GM12878 (cell line): ENCODE data around the gene PSPC1. TPM values are rescaled to one million over a fixed set of nuclear protein-coding genes. Genes with fewer than 3 reads are reported as not detected.
A peak's percentile ranks its signal among the peaks of the same experiment; 100 is the strongest.

Experiments
- ATAC-seq: fragments of 200-7000 bp; cut with Tn5 transposase; 3 replicates; pipeline ENCODE4 v1.9.1; 2020; ENCODE audit warnings: mild to moderate bottlenecking, moderate library complexity
- BruUV-seq: library from RNA; stranded (reverse); fragments of 400-500 nt; replicated peaks from 2 replicates; lab custom pipeline; 2021; lab: Mats Ljungman, UMichigan
- CTCF ChIA-PET: fragments of 300-600 bp; sonication (Branson Sonifier 250); formaldehyde crosslinking; extraction: SDS; loops from one replicate; lab custom pipeline; 2021; ENCODE audit warnings: inconsistent platforms; lab: Yijun Ruan, JAX
- POLR2A ChIA-PET: fragments of 350-600 bp; formaldehyde crosslinking; extraction: SDS; loops from one replicate; lab custom pipeline; 2021; ENCODE audit warnings: inconsistent platforms; lab: Charles Lee
- RAD21 ChIA-PET: fragments of 300-600 bp; sonication (Branson Sonifier 250); formaldehyde crosslinking; loops from one replicate; lab custom pipeline; 2023; ENCODE audit warnings: antibody characterized with exemption; ENCODE audit not compliant: unreplicated experiment; lab: Charles Lee
- SMC1A ChIA-PET: fragments of 300-600 bp; sonication (Branson Sonifier 250); formaldehyde crosslinking; loops from one replicate; lab custom pipeline; 2023; ENCODE audit not compliant: unreplicated experiment, uncharacterized antibody; lab: Charles Lee
- DNase-seq: peaks from one replicate; pipeline ENCODE4 v3.0.0-alpha.2; 2011; ENCODE audit warnings: low read depth, low spot score
- FAIRE-seq: peaks from 3 replicates; lab custom pipeline; 2011; peaks lifted over from hg19 to GRCh38; lab: Jason Lieb, UNC
- H2AFZ ChIP-seq: 2 replicates; pipeline ENCODE4 v1.6.0; 2011; ENCODE audit warnings: low read depth, low read length, control low read depth; ENCODE audit not compliant: control insufficient read depth
- H3K27ac ChIP-seq: 2 replicates; pipeline ENCODE4 v1.5.1; 2011; ENCODE audit warnings: control low read depth; ENCODE audit not compliant: control insufficient read depth, insufficient read depth
- H3K27me3 ChIP-seq, 2 experiments: replicated peaks in 1 of 2; 2 replicates each; pipeline versions ENCODE4 v1.6.0 to v1.6.1; 2011; ENCODE audit warnings: low read length in 1 of 2; ENCODE audit not compliant: control insufficient read depth in 2 of 2, insufficient read depth in 2 of 2
- H3K36me3 ChIP-seq, 2 experiments: 2 replicates each; pipeline ENCODE4 v1.5.1; 2011; ENCODE audit warnings: low read length in 1 of 2; ENCODE audit not compliant: control insufficient read depth in 2 of 2, insufficient read depth in 2 of 2
- H3K4me1 ChIP-seq: 2 replicates; pipeline ENCODE4 v1.6.1; 2011; ENCODE audit warnings: mild to moderate bottlenecking, low read length, moderate library complexity, mixed read lengths; ENCODE audit not compliant: control insufficient read depth, insufficient read depth
- H3K4me2 ChIP-seq: 2 replicates; pipeline ENCODE4 v1.6.0; 2011; ENCODE audit warnings: control low read depth; ENCODE audit not compliant: control insufficient read depth, insufficient read depth
- H3K4me3 ChIP-seq: fragments of 200-600 bp; sonication (generic); 2 replicates; pipeline ENCODE4 v1.5.1; 2016
- H3K79me2 ChIP-seq: 2 replicates; pipeline ENCODE4 v1.6.0; 2011; ENCODE audit warnings: low read length; ENCODE audit not compliant: control insufficient read depth, insufficient read depth
- H3K9ac ChIP-seq: 2 replicates; pipeline ENCODE4 v1.8.0; 2011; ENCODE audit warnings: low read length, control low read depth, mixed read lengths; ENCODE audit not compliant: control insufficient read depth, insufficient read depth
- H3K9me3 ChIP-seq: replicated peaks from 3 replicates; pipeline ENCODE4 v1.5.1; 2011; ENCODE audit warnings: mild to moderate bottlenecking, low read length; ENCODE audit not compliant: control insufficient read depth, insufficient read depth
- H4K20me1 ChIP-seq: 2 replicates; pipeline ENCODE4 v1.6.0; 2011; ENCODE audit not compliant: control insufficient read depth, insufficient read depth
- E2F4 ChIP-seq: IDR thresholded peaks from 2 replicates; pipeline ENCODE4 v1.6.1; 2012; ENCODE audit warnings: low read depth, low read length, improper control_type of control experiment
- EP300 ChIP-seq, 2 experiments: fragments of 150-350 bp in 1 of 2; IDR thresholded peaks; 2 replicates each; pipeline ENCODE4 v1.6.1; 2011 to 2012; ENCODE audit warnings: low read depth in 2 of 2, low read length in 2 of 2, borderline replicate concordance in 1 of 2, improper control_type of control experiment in 1 of 2, inconsistent platforms in 1 of 2; ENCODE audit not compliant: control insufficient read depth in 1 of 2
- LARP7 ChIP-seq: fragments of 450-650 bp; IDR thresholded peaks from 2 replicates; pipeline ENCODE4 v1.6.1; 2017; ENCODE audit warnings: mild to moderate bottlenecking
- MXI1 ChIP-seq: fragments of 150-350 bp; IDR thresholded peaks from 2 replicates; pipeline ENCODE4 v1.6.1; 2011; ENCODE audit warnings: low read depth, mild to moderate bottlenecking, inconsistent platforms, low read length, improper control_type of control experiment
- SPI1 ChIP-seq: IDR thresholded peaks from 2 replicates; pipeline ENCODE4 v1.6.1; 2011; ENCODE audit warnings: low read depth, mild to moderate bottlenecking, low read length, moderate library complexity, borderline replicate concordance; ENCODE audit not compliant: insufficient read depth
- WRNIP1 ChIP-seq: IDR thresholded peaks from 2 replicates; pipeline ENCODE4 v1.6.1; 2011; ENCODE audit warnings: low read depth, low read length, improper control_type of control experiment, borderline replicate concordance
- ZZZ3 ChIP-seq: IDR thresholded peaks from 2 replicates; pipeline ENCODE4 v1.6.1; 2011; ENCODE audit warnings: low read depth; ENCODE audit not compliant: control insufficient read depth, insufficient read length
- WGBS: methylation state at CpG from one replicate; pipeline ENCODE4 v1.1.6; 2016; ENCODE audit warnings: low lambda C conversion rate; ENCODE audit not compliant: insufficient replicate concordance, insufficient coverage; ENCODE audit errors: missing lambda C conversion rate; 5-methylcytosine and 5-hydroxymethylcytosine counted together
- in situ Hi-C: fragments of 300-500 bp; cut with MboI; formaldehyde crosslinking; loops from 9 replicates; pipeline ENCODE4 v1.14.3; 2018; ENCODE audit warnings: mixed read lengths
- intact Hi-C: fragments of 100-400 bp; cut with micrococcal nuclease; formaldehyde crosslinking; loops from one replicate; pipeline ENCODE4 v1.14.2; 2022; ENCODE audit not compliant: unreplicated experiment
- polyA plus RNA-seq, 11 experiments: library from polyadenylated mRNA; depleted of rRNA in 4 of 11; unstranded in 6 of 11; stranded (reverse) in 5 of 11; fragments of >200 nt; fragmentation: Nextera tagmentation in 4 of 11; fragmentation: Illumina TruSeq in 1 of 11; extraction: Ambion mirVana in 4 of 11; extraction: Trizol in 1 of 11; gene quantifications; 1 replicate in 1 of 11; 2 replicates in 10 of 11; pipeline versions ENCODE4 v1.2.1 to v1.2.3, GENCODE V29; 2011 to 2016; ENCODE audit warnings: inconsistent platforms in 2 of 11, missing spikeins in 2 of 11, low read depth in 1 of 11
- total RNA-seq, 4 experiments: library from RNA; depleted of rRNA in 3 of 4; stranded (reverse); fragments of >200 nt in 3 of 4; fragmentation: Illumina TruSeq in 1 of 4; extraction: Trizol in 1 of 4; gene quantifications; 2 replicates each; pipeline versions ENCODE4 v1.2.1 to v1.2.3, GENCODE V29; 2013 to 2021

The PSPC1 gene
- total and polyA plus RNA-seq, 10 of the 15 experiments (the other 5 are each of a cell fraction or from before 2014, with no cell fraction given): 17.7 to 76.3 (median 66.8) TPM

GRCh38 chr13:19781526-19781925 lies 1.2 kb downstream of the PSPC1 start:
- no peak for TF ChIP-seq WRNIP1
- no peak for TF ChIP-seq ZZZ3
- no peak for TF ChIP-seq EP300 (IDR thresholded peaks at IDR 0.05; ENCODE audit: borderline replicate concordance in 1 of 2, control insufficient read depth in 1 of 2, low read depth in 2 of 2, low read length in 2 of 2)
- TF ChIP-seq MXI1: no peak
- no peak for TF ChIP-seq E2F4
- no peak for TF ChIP-seq LARP7
- no peak for TF ChIP-seq SPI1
- ChIA-PET SMC1A (interaction anchor here (0.9 to 1.2 kb wide), 3 partner anchors 10 to 146 kb away, joined by 3 read pairs; no protein-coding TSS in a partner anchor), CTCF (interaction anchor here (0.7 kb wide), 1 partner anchor 174 kb away, joined by 3 read pairs; no protein-coding TSS in a partner anchor), POLR2A (interaction anchor here (0.8 kb wide), 1 partner anchor 148 kb away, joined by 6 read pairs; the partner anchor contains the start of gene MPHOSPH8), RAD21 (interaction anchor here (1.0 kb wide), 1 partner anchor 36 kb away, joined by 3 read pairs; no protein-coding TSS in a partner anchor)
- in situ Hi-C loops: no loop called here
- Histone ChIP-seq H3K4me1 (no peaks in the 10 kb centered on the region), H4K20me1 (no peaks in the 10 kb centered on the region), H3K4me3 (peak overlapping the region; percentile 97), H3K27me3 (no peaks in the 10 kb centered on the region), H3K79me2 (peaks cover 29% of the 10 kb centered on the region), H3K27ac (peak overlapping the region; percentile 92), H3K9me3 (no peaks in the 10 kb centered on the region; the same call in 2 of the 3 replicates), H2AFZ (no peak overlapping the region), H3K4me2 (peak overlapping the region; percentile 62), H3K36me3 (no peaks in the 10 kb centered on the region; a peak in 1 of 4 replicates), H3K9ac (peak overlapping the region; percentile 96)
- DNase-seq: no peak
- intact Hi-C loops: loop anchor here (5.0 kb wide), 1 partner anchor 176 kb away; the partner anchor contains the start of gene ZMYM2
- BruUV-seq: no TSS peak
- FAIRE-seq: peak; percentile 35
- WGBS: 3% methylated on average over 9 of the region's 9 CpGs
- ATAC-seq: no peak
